HTR-8/SVneo (cell line): ENCODE results near the gene FDX1.

Experiments
- DNase-seq: peaks from one replicate; pipeline ENCODE4 v3.0.0; 2011; ENCODE audit warnings: low spot score, mixed read lengths; ENCODE audit not compliant: insufficient read length
- FAIRE-seq: peaks from 2 replicates; lab custom pipeline; 2011; peaks lifted over from hg19 to GRCh38; lab: Jason Lieb, UNC

The FDX1 gene

DNA sequence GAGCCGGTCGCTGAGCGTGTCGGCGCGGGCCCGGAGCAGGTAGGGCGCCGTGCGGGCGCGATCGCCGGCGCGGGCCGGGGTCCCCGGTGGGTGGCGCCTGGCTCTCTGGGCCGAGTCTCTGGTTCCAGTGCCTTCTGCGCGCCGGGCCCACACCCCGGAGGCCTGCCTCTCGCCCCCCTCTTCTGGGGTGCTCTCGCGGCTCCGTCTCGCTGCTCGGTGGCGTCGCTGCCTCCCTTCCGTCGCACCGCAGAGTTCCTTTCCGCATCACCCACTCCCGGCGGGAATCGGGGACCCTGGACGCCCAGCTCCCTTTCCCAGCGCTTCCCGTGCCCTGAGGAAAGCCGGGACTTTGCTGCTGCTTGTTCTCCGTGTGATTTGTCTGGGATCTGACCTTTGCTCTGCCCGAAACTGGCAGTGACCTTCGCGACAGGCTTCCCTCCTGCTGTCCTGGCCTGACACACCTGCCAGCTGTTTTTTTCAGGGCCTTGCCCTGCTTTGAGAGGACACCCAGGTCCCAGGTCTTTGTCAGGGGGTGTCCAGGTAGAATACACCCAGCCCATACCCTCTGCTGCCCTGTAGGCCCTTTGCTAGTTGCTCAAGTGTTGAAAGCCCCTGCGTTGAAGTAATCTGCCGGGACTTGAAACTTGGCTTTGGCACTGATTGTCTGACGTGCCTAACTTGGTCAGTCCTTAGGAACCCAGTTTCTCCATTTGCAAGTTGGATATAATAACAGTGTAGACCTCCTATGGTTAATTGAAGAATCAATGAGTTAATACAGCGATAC, 711 bp downstream of the FDX1 start:
- peak; percentile 25 for DNase-seq
- FAIRE-seq, result peak; percentile 64

- no peak for FAIRE-seq
- DNase-seq, result no peak
Observed at GRCh38 chr11:110431051-110431672, 1.4 kb downstream of the FDX1 start.

- DNase-seq (no peak), FAIRE-seq (peak; percentile 13)
Observed at GRCh38 chr11:110431674-110432073, 1.9 kb downstream of the FDX1 start.

DNA sequence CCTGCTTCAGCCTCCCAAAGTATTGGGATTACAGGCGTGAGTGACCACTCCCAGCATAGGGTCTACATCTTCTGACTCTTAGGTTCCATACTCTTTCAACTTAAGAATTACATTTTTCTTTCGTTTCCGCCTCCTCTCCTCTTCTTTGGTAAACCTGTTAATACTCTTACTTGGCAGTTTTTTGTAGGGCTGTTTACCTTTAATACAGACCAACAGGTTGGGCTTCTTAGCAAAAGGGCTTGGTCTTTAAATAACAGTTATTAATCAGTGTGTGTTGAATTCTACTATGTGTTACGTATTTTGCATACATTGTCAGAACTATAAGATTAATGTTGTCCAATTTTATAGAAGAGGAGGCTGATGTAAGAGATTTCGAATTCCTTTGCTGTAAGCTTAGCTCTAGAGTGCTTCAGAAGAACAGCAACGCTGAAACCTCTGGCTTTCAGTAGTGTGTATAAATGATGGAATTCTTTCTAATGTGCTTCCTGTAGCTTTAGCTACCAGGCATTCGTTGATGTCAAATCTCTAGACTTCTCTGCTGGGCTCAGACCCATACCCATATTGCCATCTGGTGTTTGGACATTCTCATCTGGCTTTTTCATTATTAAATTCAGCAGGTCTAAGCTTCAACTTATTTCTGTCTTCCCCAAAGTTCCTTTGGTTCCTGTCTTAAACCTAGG, 3.1 kb downstream of the FDX1 start:
- no peak for FAIRE-seq

GRCh38 chr11:110433393-110434333, 3.9 kb downstream of the FDX1 start:
- no peak for FAIRE-seq

More for the DNA sequence above, 3.1 kb downstream of the FDX1 start:
- DNase-seq, result peak; percentile 30

GRCh38 chr11:110434952-110435779, 5.4 kb downstream of the FDX1 start:
- DNase-seq (no peak), FAIRE-seq (peak; percentile 48)

More at GRCh38 chr11:110433393-110434333, 3.9 kb downstream of the FDX1 start:
- peak; percentile 25 for DNase-seq

DNA sequence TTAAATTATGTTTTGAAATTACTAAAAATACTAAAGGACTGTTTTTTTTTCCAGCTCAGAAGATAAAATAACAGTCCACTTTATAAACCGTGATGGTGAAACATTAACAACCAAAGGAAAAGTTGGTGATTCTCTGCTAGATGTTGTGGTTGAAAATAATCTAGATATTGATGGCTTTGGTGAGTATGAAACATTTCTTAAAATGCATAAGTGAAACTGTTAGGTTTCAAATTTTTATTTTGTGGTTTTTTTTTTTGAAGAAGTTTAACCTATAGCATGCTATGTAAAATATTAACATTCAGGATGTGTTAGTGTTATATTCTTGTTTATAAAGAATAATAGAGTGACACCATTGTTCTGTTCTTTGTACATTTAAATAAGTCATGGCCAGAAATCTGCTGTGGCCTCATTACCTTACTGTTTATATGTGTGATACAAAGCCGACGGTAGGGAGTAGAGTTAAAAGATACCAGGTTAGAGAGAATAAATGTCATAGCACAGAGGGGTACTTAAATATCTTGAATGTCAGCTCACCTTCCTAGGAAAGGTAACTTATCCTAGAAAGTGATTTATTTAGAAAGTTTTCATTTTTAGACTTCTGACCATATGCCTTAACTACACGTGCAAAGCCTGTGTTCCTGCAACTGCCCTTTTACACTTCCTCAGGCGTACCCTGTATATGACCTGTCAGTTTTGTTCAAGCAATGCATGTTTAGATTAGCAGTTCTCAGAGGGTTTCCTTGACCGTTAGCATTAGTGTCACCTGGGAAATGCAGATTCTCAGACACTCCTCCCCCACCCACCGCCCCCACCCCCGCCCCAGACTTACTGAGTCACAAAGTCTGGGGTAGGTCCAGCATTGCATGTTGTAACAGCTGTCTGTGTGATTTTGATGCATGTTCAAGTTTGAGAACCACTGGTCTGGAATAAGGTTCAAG, 6.3 kb downstream of the FDX1 start:
- no peak for DNase-seq
- FAIRE-seq, result no peak

DNA sequence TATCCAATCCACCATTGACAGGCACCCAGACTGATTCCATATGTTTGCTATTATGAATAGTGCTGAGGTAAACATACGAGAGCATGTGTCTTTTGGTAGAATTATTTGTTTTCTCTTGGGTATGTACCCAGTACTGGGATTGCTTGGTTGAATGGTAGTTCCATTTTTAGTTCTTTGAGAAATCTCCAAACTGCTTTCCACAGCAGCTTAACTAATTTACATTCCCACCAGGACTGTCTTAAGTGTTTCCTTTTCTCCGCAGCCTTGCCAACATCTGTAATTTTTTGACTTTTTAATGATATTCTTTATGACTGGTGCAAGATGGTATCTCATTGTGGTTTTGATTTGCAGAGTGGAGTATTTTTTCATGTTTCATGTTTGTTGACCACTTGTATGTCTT, 8.3 kb downstream of the FDX1 start:
- FAIRE-seq, result peak; percentile 20
- DNase-seq, result no peak

GRCh38 chr11:110445437-110445836, 15.7 kb downstream of the FDX1 start:
- DNase-seq (no peak), FAIRE-seq (no peak)

DNA sequence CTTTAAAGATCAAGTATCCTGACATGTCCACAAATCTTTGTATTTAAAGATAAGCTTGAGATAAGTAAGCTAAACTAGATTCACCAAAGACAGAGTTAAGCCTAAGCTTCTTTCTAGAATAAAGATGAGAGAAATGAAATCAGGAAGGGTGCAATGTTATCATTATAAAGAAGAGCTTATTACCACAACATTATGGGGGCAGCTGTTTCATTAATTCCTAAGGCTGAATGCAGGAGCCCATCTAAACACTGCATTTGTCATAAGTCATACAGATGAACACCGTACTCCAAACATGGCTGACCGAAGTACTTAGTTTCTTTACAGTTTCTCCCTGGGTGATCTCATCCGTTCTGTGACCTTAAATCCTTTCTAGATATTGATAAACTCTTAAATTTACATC, 16.3 kb downstream of the FDX1 start:
- DNase-seq (no peak), FAIRE-seq (no peak)

DNA sequence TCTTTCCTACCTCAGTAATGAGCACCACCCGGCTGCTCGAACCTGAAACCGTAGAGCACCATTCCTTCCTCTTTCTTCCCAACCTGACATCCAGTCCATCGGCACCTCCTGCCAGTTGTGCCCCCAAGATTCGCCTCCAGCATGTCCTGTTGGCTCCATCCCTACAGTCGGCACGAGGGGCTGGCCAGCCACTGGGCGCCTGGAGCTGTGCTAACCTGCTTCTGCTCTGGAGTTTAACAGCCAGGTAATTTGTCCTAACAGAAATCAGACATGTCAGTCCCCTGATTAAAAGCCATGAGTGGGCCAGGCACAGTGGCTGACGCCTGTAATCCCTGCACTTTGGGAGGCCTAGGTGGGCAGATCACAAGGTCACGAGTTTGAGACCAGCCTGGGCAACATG, 16.8 kb downstream of the FDX1 start:
- no peak for DNase-seq
- no peak for FAIRE-seq

DNA sequence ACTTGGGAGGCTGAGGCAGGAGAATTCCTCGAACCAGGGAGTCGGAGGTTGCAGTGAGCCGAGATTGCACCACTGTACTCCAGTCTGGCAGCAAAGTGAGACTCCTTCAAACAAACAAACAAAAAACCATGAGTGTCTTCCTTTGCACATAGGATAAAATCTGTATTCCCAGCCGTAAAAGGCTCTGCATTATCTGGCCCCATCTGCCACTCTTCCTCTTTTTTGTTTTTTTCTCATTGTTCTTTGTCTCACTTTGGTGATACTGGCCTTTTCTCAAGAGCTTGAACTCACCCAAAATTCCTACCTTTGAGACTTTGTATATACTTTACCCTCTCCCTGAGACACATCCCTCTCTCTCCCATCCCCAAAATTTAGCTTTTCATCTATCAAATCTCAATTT, 17.6 kb downstream of the FDX1 start:
- DNase-seq (no peak), FAIRE-seq (no peak)

DNA sequence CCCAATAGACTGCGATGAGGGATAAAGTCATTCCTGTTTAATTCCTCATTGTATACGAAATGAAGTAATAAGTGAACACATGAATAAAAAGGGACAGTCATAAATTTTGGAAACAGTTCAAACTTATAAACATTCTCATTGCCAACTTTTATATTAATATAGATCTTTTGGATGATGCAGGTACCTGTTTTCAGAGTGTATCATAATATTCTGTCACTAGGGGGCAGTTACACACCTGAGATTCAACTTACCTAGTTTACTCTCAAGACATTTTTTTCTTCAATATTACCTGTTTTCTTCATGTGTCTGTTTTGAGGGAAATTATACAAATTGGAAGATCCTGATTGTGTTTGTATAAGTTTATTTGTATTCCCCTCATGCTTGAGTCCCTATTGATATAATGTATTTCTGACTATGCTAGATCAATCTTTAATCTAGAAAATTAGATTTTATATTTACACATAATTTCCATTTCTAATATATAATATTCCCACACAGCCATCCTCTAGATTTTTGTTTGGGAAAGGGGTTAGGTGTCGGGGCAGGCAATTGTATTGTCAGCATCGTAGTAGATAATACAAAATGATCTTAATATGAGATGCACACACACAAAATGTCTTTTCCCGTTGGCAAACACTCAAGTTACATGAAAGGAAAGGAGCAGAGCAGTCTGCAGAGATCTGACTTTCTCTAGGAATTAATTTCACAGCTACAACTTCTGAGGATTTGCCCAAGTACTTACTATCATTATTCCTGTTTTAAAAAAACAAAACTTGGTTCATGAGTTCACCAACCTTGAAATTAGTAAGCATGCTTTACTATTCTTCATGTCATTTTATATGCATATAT, 18.4 kb downstream of the FDX1 start:
- DNase-seq (no peak), FAIRE-seq (no peak)

GRCh38 chr11:110450246-110450645, 20.5 kb downstream of the FDX1 start:
- DNase-seq, result no peak
- FAIRE-seq, result no peak

DNA sequence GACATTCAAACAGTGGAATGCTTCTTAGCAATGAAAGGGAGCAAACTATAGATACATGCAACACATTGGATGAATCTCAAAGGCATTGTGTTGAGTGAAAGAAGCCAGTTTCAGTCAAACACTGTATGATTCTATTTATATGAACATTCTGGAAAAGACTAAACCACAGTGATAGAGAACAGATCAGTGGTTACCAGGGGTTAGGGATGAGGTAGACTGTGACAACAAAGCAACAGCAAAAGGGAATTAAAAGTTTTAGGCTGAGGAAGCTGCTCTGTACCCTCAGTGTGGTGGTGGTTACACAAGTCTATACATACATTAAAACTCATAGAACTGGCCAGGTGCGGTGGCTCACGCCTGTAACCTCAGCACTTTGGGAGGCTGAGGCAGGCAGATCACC, 23.0 kb downstream of the FDX1 start:
- FAIRE-seq (no peak), DNase-seq (no peak)

GRCh38 chr11:110453684-110454354, 24.1 kb downstream of the FDX1 start:
- no peak for DNase-seq
- FAIRE-seq, result no peak

DNA sequence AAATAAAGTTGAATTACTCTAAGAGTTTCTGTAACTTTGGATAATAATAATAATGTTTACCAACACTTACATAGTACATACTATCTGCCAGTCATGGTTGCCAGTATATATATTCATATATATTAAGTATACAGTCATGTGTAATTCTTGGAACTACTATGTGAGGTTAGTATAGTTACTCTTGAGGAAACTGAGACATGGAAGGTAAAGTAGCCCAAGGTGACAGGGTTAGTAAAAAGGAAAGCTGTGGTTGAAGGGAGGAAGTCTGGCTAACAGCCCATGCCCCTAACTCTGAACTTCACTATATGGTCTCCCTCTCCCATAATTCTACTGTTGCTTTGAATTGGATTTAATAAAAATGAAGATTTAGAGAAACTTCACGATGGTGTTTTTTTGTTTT, 24.9 kb downstream of the FDX1 start:
- DNase-seq (no peak), FAIRE-seq (no peak)
